Stimulated activated CD8-positive, alpha-beta memory T cell treated with anti-CD3 and anti-CD28 coated beads, Interleukin-2, amount 100 ng/mL, for 48 hours (primary cell): ENCODE data around the gene GALNS.
"Not testable (repeated sequence)": the region's sequence is repeated elsewhere in the genome, so short reads cannot be mapped to it uniquely, and the experiment has no call there.

Source experiments
- DNase-seq, 2 donors: peaks; one replicate each; pipeline ENCODE4 v3.0.0-alpha.2; 2020; ENCODE audit warnings: low read depth in 2 of 2

GALNS gene

GRCh38 chr16:88804552-88805339 is 52.0 kb downstream of the GALNS start:
- DNase-seq = no peak

- DNase-seq = no peak
These were observed 52.6 kb downstream of the GALNS start for GRCh38 chr16:88804173-88804551.

GRCh38 chr16:88803264-88803987 is 53.3 kb downstream of the GALNS start, which contains the start of gene CDT1:
CDT1 (plus strand) TSS chr16:88803789; CDS start chr16:88803832, 43 bp downstream.
- peak; percentile 77 to 84 for DNase-seq

GRCh38 chr16:88800277-88800592 is 56.5 kb downstream of the GALNS start:
- no peak for DNase-seq

GRCh38 chr16:88799569-88800276 is 57.0 kb downstream of the GALNS start:
- DNase-seq = no peak

- DNase-seq = no peak
These were observed 57.8 kb downstream of the GALNS start for GRCh38 chr16:88798772-88799455.

- no peak for DNase-seq
These were observed 58.7 kb downstream of the GALNS start for GRCh38 chr16:88798073-88798472.

- DNase-seq = no peak
These were observed 60.5 kb downstream of the GALNS start for GRCh38 chr16:88796278-88796677.

GRCh38 chr16:88793251-88793954 is 63.3 kb downstream of the GALNS start:
- DNase-seq = no peak

GRCh38 chr16:88792668-88793250 is 64.0 kb downstream of the GALNS start:
- no peak for DNase-seq

- DNase-seq = no peak
These were observed 64.6 kb downstream of the GALNS start for GRCh38 chr16:88792078-88792550.

GRCh38 chr16:88790312-88791211 is 66.2 kb downstream of the GALNS start:
- no peak for DNase-seq

GRCh38 chr16:88789594-88789993 is 67.2 kb downstream of the GALNS start:
- no peak for DNase-seq

GRCh38 chr16:88788749-88789148 is 68.0 kb downstream of the GALNS start:
- DNase-seq = not testable (repeated sequence)

- no peak for DNase-seq
These were observed 69.0 kb downstream of the GALNS start for GRCh38 chr16:88787579-88788314.

- DNase-seq = peak in 1 of 2 donors; percentile 66
These were observed 71.4 kb downstream of the GALNS start, which contains the start of gene PIEZO1 for GRCh38 chr16:88785106-88785924. PIEZO1 (minus strand) TSS chr16:88785220; CDS start chr16:88784964, 256 bp downstream.

- DNase-seq = no peak
These were observed 72.0 kb downstream of the GALNS start for GRCh38 chr16:88784856-88785105.

GRCh38 chr16:88784074-88784855 is 72.5 kb downstream of the GALNS start:
- DNase-seq = no peak
